ENCODE data around the gene RPS15.

- TF ChIP-seq CTCF (IDR thresholded peaks at IDR 0.05; ENCODE audit: low read depth, low read length) (no peak), EZH2phosphoT487 (IDR thresholded peaks at IDR 0.05; ENCODE audit: low read depth) (no peak)
These were observed 15.8 kb upstream of the RPS15 start for GRCh38 chr19:1422360-1422759.
